Hippocampal formation (tissue), 2 donors: Measurements from ENCODE around the gene MISP3.

ENCODE experiments used
- DNase-seq, 2 donors: peaks; one replicate each; lab custom pipeline; 2025; lab: John Stamatoyannopoulos, UW

Gene MISP3

DNA sequence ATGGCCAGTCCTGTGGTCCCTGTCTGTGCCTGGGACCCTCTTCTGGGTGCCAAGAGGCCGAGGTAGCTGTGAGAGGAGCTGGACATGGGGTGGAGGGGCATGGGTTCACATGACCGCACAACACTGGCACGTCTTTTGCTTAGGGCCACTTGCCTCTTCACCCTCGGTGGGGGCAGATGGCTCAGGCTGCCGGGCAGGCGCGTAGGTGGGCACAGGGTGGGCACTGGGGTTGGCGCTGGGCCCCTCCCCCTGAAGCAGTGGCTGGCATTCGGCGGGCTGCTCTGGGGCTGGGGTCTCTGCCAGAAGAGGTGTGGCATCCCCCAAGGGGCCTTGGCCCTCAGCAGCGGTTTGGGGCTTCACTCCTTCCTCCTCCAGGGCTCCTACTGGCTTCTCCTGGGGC, 19.1 kb upstream of the MISP3 start:
- DNase-seq = no peak

DNA sequence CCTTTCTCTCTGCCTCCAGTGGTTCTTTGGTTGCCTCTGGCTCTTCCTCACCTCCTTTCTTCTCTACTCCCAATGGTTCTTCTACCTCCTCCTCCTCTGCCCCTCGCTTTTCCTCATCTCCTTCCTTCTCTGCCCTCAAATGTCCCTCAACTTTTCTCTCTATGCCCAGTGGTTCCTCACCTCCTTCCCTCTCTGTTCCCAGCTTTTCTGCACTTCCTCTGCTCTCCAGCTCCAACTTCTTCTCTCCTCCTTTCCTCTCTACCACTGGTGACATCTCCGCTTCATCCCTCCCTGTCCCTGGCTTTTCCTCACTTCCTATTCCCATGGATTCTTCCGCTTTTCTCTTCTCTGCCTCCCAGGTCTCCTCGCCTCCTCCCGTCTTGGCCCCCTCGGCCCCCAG, 18.5 kb upstream of the MISP3 start:
- DNase-seq = no peak

DNA sequence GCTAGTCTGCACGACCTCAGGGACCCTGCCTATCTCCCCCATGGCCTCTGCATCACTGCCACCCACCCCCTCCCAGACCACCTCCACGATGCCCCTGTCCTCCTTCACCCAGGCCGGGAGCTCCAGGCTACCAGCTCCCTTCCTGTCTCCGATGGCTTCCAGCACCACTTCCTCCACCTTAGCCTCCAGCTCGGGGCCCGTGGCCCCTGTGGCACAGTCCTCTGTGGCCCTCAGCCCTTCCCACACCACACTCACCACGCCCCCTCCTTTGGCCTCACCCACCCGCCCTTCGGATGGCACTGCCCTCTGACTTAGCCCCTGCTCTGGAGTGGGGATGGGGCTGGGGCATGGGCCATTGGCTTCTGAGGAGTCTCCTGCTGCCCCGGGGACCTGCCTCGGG, 17.9 kb upstream of the MISP3 start:
- DNase-seq = no peak

DNA sequence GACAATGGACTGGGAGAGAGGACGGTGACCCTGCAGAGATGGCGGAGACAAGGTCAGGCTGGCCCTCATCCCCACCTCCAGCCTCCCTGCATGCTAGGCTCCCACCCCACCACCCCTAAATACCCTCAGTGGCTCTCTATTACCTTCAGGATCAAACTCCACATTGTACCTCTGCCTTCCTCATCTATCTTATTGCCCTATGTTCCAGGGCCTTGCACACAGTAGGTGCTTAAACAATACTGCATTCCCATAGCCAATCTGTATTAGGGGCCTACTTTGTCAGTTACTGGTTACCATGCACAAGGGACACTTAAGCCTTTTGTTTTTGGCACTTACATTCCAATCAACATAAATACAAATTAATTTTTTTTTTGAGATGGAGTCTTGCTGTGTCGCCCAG, 17.2 kb upstream of the MISP3 start:
- no peak for DNase-seq

DNA sequence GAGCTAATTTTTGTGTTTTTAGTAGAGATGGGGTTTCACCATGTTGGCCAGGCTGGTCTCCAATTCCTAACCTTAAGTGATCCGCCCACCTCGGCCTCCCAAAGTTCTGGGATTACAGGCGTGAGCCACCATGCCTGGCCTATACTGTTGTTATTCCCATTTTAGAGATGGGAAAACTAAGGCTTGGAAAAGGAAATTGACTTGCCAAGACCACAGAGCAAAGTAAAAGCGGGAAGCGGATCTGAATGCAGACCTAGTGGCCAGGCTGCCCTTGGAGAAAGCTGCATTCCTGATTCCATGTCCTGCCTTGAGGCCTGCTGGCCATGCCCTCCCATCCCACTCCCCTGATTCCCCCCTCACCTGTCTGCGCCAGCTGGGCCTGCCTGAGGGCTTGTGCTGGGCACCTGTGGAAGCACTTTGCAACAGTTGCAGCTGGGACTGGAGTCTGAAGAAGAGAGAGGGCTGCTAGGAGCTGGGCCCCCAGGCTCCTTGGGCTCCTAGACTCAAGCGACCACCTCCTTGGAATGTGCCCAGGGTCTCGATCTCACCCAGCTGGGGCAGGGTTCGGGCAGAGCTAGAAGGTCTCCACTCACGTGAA, 16.4 kb upstream of the MISP3 start:
- DNase-seq = no peak

DNA sequence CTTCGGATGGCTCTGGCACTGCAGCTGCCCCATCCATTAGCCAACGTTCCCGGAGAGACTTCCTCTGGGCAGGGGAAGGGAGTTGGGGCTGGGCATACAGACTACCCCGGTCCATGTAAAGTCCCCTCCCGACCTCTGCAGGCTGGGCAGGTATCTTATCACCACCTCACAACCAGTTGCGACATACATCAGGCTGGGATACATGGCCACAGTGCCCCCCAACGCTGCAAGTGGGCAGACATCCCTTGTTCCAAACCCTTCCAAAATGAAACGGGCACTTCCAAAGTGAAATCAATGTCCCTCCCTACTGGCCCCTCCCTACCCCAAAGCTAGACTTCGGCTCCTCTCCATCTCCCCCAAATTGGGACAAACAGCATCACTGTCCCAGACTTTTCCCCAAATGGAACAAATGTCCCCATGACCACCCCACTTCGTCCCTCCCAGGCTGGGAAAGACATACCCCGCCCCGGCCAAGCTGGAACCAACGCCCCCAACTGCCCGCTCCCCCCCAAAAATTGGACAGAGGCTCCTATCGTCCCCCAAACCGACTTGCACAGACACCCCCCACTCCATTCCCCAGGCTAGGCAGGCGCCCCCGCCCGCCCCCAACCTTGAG, 15.7 kb upstream of the MISP3 start:
- DNase-seq = no peak

DNA sequence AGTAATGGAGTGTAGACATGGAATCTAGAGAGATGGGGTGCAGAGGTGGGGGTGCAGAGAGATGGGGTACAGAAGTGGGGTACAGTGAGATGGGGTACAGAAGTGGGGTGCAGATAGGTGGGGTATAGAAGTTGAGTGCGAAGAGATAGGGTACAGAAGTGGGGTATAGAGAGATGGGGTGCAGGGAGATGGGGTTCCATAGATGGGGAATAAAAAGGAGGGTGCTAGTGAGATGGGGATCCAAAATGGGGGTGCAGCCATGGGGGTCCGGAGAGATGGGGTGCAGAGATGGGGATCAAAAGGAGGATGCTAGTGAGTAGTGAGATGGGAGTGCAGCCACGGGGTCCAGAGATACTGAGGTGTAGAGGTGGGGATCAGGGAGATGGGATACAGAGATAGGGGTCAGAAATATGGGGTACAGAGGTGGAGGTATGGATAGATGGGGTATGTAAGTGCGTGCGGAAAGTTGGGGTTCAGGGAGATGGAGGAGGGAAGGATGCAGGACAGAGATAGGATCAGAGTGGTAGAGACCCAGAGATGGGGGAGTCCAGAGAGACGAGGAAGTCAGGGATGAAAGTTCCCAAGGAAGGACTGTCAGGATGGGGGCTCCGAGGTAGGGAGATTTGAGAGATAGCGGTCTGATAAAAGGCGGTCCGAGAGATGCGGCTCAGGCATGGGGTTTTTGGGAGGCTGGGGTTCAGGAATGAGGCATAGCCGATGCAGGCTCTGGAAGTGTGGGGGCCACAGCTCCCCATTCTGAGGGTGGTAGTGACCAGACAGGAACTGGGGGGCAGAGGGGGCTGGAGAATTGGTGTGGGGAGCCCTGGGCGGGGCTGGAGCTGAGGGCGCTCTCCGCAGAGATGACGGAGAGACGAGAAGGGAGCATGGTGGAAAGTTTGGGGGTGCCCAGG, 14.1 kb upstream of the MISP3 start:
- DNase-seq = no peak

DNA sequence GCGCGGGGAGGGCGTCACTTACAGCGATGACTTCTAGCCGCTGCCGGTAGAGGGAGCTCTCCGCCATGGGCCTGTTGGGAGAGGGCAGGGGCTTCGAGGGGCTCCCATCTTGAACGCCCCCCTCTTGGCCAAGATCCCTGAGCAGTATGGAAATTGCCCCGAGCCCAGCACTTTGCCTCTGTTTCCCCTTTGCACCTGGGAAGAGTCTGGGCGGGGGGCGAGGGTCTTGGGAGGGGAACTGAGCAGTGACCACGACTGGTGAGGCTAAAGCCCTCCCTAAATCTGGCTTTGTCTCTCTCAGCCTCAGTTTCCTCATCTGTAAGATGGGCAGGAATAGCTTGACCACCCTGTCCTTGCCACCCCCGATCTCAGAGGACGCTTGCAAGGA, 13.5 kb upstream of the MISP3 start:
- no peak for DNase-seq

DNA sequence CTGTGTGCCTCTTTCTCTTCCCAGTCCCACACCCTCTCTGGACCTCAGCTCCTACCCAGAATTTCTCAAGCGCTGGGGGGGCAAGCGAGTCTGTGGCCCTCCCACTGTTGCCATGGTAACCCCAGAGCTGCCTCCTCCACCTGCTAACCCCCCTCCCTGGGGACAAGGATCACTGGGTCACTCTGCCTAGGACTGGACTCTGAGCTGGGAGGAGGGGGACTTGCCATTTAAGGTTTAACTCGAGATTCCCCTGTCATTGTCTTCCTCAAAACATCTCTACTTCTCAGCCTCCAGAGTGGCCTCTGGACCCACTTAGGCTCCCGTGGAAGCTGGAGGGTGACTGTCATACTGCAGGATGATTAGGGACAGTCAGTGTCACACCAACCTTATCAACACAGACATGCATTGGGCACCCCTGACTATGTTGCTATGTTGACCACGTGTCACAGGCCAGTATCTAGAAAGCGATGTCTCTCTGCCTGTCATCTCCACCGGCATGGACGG, 12.9 kb upstream of the MISP3 start:
- DNase-seq = no peak

DNA sequence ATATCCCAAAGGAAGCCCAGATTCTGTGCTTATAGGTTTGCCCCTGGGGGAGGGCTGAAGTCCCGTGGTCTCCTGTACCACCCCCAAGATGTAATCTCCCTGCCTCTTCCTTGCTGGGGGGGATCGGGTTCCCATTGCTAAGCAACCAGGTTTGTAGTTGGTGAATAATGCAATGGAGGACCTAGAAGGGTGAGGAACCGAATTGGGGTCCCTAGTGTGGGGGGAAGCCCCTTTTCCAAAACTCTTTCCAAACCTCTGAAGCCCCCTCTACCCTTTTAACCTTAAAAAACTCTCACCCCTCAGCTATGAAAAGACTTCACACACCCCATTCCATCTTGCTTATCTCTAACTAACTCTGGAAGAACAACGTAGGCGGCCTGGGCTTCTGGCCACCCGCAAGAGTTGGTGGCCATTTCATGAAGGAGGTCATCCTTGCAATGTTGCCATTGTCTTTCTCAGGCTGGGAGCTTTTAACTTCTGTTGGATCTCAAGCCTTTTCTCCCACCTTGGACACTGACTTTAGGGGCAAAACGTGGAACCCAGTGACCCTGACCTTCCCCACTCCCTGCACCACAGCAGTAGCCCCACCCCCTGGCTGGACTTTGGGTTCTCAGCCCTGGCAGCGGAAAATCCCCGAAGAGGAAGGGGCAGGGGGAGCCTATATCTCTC, 11.4 kb upstream of the MISP3 start:
- no peak for DNase-seq

DNA sequence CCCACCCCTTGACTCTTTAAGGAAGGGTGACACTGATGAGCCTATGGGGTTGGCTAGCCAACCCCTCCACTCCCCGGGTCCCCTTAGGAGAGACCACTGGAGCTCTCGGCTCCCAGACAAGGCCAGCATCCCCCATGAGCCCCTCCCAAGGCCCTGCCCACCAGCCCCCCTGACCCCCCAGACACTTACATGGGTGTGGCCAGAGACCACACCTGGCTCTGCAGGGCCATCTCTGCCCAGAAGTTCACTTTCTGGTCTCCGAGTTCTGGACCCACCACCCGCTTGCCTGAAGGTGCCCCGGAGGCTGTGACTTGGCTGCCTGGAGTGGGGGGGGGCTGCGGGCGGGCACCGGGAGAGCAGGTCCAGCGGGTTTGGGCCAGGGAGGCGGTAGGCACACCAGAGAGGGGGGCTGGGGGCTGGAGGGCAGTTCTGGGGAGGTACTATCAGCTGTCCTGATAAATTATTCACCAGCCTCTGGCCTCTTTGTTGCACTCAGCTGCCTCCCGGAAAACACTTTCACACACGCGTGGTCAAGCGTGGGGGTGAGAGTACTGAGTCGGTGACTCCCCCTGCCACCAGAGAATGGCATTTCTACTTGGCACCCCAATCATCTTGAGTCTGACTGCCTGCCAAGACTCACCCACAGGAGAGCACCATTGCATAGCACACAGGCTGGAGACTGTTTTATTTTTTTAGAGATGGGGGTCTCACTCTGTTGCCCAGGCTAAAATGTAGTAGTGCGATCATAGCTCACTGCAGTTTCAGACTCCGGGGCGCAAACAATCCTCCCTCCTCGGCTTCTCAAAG, 10.6 kb upstream of the MISP3 start, which contains the start of gene PALM3:
PALM3 (minus strand) TSS at position 326 of the 807 bp plus-strand sequence; CDS start at position 230, 96 bp downstream.
- DNase-seq = no peak

DNA sequence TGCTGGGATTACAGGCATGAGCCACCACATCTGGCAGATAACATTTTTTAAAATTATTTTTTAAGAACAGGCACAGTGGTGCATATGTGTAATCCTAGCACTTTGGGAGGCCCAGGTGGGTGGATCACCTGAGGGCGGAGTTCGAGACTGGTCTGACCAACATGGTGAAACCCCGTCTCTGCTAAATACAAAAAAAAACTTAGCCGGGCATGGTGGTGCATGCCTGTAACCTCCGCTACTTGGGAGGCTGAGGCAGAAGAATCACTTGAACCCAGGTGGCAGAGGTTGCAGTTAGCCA, 10.1 kb upstream of the MISP3 start:
- no peak for DNase-seq

DNA sequence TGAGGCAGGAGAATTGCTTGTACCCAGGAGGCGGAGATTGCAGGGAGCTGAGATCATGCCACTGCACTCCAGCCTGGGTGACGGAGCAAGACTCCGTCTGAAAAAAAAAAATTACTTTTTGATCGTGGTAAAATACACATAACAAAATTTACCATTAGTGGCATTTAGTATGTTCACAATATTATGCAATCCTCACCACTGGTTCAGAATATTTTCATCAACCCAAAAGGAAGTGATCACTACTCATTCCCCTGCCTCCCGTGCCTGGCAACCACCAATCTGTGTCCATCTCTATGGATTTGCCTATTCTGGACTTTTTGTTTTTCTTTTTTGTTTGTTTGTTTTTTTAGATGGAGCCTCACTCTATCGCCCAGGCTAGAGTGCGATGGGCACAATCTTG, 9.5 kb upstream of the MISP3 start:
- no peak for DNase-seq

DNA sequence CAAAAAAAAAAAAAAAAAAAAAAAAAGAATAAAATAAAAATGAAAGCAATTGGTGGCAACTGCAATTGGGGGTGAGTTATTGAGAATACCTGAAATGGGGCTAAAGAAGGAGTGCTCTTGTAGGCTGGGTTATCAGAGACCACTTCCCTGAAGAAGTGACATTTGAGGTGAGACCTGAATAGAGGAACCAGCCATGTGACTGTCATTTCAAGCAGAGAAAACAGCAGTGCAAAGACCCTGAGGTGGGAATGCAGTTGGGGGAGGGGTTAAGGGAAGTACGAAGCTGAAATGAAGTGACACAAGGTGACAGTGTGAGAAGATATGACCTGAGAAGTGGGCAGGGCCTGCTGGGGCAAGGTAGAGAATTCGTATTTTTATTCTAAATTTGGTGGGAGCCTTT, 6.5 kb upstream of the MISP3 start:
- DNase-seq = no peak

DNA sequence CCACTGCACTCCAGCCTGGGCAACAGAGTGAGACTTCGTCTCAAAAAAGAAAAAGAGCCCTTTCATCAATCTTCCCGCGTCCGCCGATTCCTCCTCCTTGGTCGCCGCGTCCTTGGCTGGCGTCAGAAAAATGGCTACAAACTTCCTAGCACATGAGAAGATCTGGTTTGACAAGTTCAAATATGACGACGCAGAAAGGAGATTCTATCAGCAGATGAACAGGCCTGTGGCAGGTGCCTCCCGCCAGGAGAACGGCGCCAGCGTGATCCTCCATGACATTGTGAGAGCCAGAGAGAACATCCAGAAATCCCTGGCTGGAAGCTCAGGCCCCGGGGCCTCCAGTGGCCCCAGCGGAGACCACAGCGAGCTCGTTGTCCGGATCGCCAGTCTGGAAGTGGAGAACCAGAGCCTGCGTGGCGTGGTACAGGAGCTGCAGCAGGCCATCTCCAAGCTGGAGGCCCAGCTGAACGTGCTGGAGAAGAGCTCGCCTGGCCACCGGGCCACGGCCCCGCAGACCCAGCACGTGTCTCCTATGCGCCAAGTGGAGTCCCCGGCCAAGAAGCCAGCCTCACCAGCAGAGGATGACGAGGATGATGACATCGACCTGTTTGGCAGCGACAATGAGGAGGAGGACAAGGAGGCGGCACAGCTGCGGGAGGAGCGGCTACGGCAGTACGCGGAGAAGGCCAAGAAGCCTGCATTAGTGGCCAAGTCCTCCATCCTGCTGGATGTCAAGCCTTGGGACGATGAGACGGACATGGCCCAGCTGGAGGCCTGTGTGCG, 2.1 kb upstream of the MISP3 start:
- DNase-seq = no peak

DNA sequence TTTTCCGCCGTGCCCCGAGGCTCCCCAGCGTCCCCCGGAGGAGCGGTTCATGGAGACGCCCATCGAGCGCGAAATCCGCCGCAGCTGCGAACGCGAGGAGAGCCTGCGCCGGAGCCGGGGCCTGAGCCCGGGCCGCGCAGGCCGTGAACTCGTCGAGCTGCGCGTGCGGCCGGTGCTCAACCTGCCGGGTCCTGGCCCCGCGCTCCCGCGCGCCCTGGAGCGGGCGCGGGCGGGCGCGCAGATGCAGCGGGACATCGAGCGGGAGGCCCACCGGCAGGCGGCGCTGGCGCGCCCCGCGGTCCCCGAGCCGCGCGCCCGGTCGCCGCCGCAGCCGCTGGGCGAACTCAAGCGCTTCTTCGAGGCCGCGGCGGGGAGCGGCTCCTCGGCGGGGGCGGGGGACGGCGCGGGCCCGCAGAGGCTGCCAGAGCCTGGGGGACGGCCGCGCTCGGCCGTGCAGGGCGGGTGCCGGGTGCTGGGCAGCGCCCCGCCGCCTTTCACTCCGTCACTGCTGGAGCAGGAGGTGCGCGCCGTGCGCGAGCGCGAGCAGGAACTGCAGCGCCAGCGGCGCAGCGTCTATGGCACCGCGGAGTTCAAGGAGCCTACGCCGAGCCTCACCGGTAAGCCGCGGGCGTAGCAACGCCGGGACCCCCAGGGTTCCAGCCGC, 807 bp downstream of the MISP3 start:
- peak; percentile 77 to 82 for DNase-seq

DNA sequence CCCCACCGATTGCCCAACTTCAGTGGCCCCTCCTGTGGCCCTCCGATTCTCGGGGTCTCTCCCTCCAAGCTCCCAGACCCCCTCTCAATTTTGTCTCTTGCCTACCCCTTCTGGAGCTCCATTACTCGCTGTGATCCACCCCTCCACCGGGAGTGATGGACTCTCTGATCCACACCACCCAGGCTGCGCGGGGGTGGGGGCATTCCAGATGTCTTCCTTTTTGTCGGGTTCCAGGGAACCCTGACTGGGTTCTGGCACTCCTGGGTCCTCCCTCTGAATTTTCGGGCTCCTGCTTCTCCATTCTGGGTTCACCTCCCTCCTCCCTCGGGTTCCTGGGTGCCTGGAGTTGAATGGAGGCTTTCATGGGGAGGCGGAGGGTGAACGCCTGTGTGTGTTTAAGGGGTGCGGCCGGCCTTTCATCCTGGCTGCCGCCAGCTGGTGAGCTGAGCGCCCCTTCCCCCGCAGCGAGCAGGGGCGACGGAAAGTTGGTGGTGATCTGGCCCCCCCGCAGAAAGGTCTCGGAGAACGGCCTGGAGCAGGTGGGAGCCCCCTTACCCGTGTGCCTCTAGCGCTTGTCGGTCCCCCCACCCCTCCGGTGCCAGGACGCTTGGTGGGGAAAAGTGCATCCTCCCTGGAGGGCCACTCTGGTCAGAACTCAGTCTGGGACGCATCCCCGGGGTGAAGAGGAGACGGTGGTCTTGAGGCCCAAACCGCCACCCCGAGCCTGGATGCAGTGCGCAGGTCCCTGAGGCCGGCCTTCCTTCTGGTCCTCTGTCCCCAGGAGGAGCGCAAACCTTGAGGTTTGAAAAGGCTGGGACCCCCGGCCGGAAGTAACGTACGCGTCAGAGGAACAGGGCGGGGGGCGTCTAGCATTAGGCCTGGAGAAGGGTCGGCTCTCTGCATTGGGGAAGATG, 1.6 kb downstream of the MISP3 start:
- peak in 1 of 2 donors; percentile 59 for DNase-seq

DNA sequence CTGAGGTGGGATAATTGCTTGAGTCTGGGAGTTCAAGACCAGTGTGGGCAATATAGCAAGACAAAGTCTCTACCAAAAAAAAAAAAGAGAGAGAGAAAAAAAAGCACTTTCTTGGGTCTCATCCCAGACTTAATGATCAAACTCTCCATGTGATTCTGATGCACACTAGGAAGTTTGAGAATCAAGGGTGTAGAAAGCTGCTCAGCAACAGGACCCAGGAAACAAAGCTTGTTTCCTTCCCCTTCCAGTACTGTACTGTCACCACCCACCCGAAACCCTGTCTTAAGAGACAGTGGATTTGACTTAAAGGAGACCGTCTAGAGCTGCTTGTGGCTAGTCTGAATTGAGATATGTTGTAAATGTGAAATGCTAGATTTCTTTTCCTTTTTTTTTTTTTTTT, 5.8 kb downstream of the MISP3 start:
- no peak for DNase-seq
